HCT116 (cell line): ENCODE data around the gene TTLL11. TPM values are rescaled to one million over a fixed set of nuclear protein-coding genes. Genes with fewer than 3 reads are reported as not detected.

ENCODE experiments used
- ATAC-seq: fragments of 200-7000 bp; cut with Tn5 transposase; 2 replicates; pipeline ENCODE4 v1.9.1; 2020; ENCODE audit warnings: mild to moderate bottlenecking, moderate library complexity
- BruUV-seq: library from RNA; stranded (reverse); fragments of 400-500 nt; replicated peaks from 2 replicates; lab custom pipeline; 2021; lab: Mats Ljungman, UMichigan
- CTCF ChIA-PET: fragments of 300-600 bp; sonication (Branson Sonifier 250); formaldehyde crosslinking; loops from one replicate; lab custom pipeline; 2021; ENCODE audit warnings: antibody characterized with exemption; lab: Charles Lee
- POLR2A ChIA-PET: fragments of 300-600, 350-600 bp; sonication (Branson Sonifier 250); formaldehyde crosslinking; loops from one replicate; lab custom pipeline; 2021; ENCODE audit warnings: antibody characterized with exemption; lab: Charles Lee
- RAD21 ChIA-PET, 2 experiments: fragments of 300-600 bp; sonication (Branson Sonifier 250); formaldehyde crosslinking; loops; one replicate each; lab custom pipeline; 2023; ENCODE audit warnings: low total read pairs in 2 of 2; ENCODE audit not compliant: uncharacterized antibody in 2 of 2, unreplicated experiment in 2 of 2, low non-redundant PET in 1 of 2; lab: Charles Lee
- DNase-seq: peaks from one replicate; pipeline ENCODE4 v3.0.0-alpha.2; 2010; ENCODE audit warnings: low read depth, low spot score
- H2AFZ ChIP-seq: fragments of 200-600 bp; shearing (Covaris generic), sonication (generic); 2 replicates; pipeline ENCODE4 v1.6.1; 2017; ENCODE audit warnings: low read depth, mixed run types, mixed read lengths, antibody characterized with exemption, low read length; ENCODE audit not compliant: poor library complexity, severe bottlenecking
- H3K27ac ChIP-seq: 2 replicates; pipeline ENCODE4 v1.5.1; 2012; ENCODE audit warnings: low read depth, low read length
- H3K27me3 ChIP-seq: fragments of 200-600 bp; sonication (generic); 2 replicates; pipeline ENCODE4 v1.6.1; 2016; ENCODE audit warnings: mixed run types, low read length, mixed read lengths; ENCODE audit not compliant: insufficient read depth
- H3K36me3 ChIP-seq, 2 experiments: fragments of 200-500 bp in 1 of 2; fragments of 200-600 bp in 1 of 2; sonication (Bioruptor generic) in 1 of 2; sonication (generic) in 1 of 2; 2 replicates each; pipeline versions ENCODE4 v1.5.1 to v1.6.1; 2014 to 2016; ENCODE audit warnings: low read length in 2 of 2, inconsistent platforms in 1 of 2, mixed read lengths in 1 of 2, mixed run types in 1 of 2; ENCODE audit not compliant: insufficient read depth in 2 of 2, control insufficient read depth in 1 of 2
- H3K4me1 ChIP-seq, 2 experiments: fragments of 200-600 bp in 1 of 2; sonication (generic) in 1 of 2; 2 replicates each; pipeline versions ENCODE4 v1.5.1 to v1.6.1; 2012 to 2017; ENCODE audit warnings: low read length in 2 of 2, inconsistent platforms in 1 of 2, mild to moderate bottlenecking in 1 of 2, mixed read lengths in 1 of 2, mixed run types in 1 of 2, moderate library complexity in 1 of 2; ENCODE audit not compliant: insufficient read depth in 2 of 2, control insufficient read depth in 1 of 2
- H3K4me2 ChIP-seq: fragments of 200-600 bp; sonication (generic); 2 replicates; pipeline ENCODE4 v1.6.1; 2017; ENCODE audit warnings: mixed run types, low read length, mixed read lengths
- H3K4me3 ChIP-seq, 2 experiments: fragments of 200-600 bp in 1 of 2; sonication (generic) in 1 of 2; replicated peaks in 1 of 2; 2 replicates each; pipeline ENCODE4 v1.5.1; 2011 to 2016; ENCODE audit warnings: low read length in 2 of 2, control low read depth in 1 of 2, low read depth in 1 of 2, mild to moderate bottlenecking in 1 of 2, mixed read lengths in 1 of 2, mixed run types in 1 of 2
- H3K79me2 ChIP-seq: fragments of 200-600 bp; sonication (generic); 2 replicates; pipeline ENCODE4 v1.6.1; 2017; ENCODE audit warnings: mild to moderate bottlenecking, mixed run types, low read length, moderate library complexity, mixed read lengths; ENCODE audit not compliant: insufficient read depth
- H3K9ac ChIP-seq: fragments of 200-600 bp; sonication (generic); 2 replicates; pipeline ENCODE4 v1.6.1; 2016; ENCODE audit warnings: low read length, mixed read lengths
- H3K9me2 ChIP-seq: fragments of 200-600 bp; sonication (generic), shearing (Covaris generic); 2 replicates; pipeline ENCODE4 v1.6.1; 2017; ENCODE audit warnings: mixed run types, mild to moderate bottlenecking, moderate library complexity; ENCODE audit not compliant: insufficient read depth
- H3K9me3 ChIP-seq, 2 experiments: fragments of 200-500 bp in 1 of 2; fragments of 200-600 bp in 1 of 2; sonication (Bioruptor generic) in 1 of 2; sonication (generic) in 1 of 2; 2 replicates each; pipeline ENCODE4 v1.6.1; 2014 to 2017; ENCODE audit warnings: low read length in 2 of 2, mixed read lengths in 2 of 2, inconsistent platforms in 1 of 2, low read depth in 1 of 2, mild to moderate bottlenecking in 1 of 2, mixed run types in 1 of 2, moderate library complexity in 1 of 2; ENCODE audit not compliant: control insufficient read depth in 1 of 2, insufficient read depth in 1 of 2
- H4K20me1 ChIP-seq: fragments of 200-600 bp; sonication (generic), shearing (Covaris generic); 2 replicates; pipeline ENCODE4 v1.6.1; 2017; ENCODE audit warnings: mixed run types, mild to moderate bottlenecking, moderate library complexity; ENCODE audit not compliant: insufficient read depth
- CBX3 ChIP-seq: IDR thresholded peaks from 2 replicates; pipeline ENCODE4 v1.6.1; 2012; ENCODE audit warnings: low read depth
- CEBPB ChIP-seq: IDR thresholded peaks from 2 replicates; pipeline ENCODE4 v1.6.1; 2012; ENCODE audit warnings: low read depth
- CTCF ChIP-seq, 3 experiments: fragments of 200-600 bp in 1 of 3; sonication (generic) in 1 of 3; IDR thresholded peaks in 2 of 3; conservative IDR thresholded peaks in 1 of 3; 2 replicates each; pipeline ENCODE4 v1.5.1; 2012 to 2017; ENCODE audit warnings: low read depth in 2 of 3, low read length in 2 of 3, antibody characterized with exemption in 1 of 3, borderline replicate concordance in 1 of 3, control low read depth in 1 of 3, mild to moderate bottlenecking in 1 of 3, mixed read lengths in 1 of 3, mixed run types in 1 of 3, moderate library complexity in 1 of 3; ENCODE audit not compliant: insufficient read depth in 1 of 3
- EGR1 ChIP-seq: IDR thresholded peaks from 2 replicates; pipeline ENCODE4 v1.6.1; 2012; ENCODE audit warnings: low read depth
- EZH2 ChIP-seq: fragments of 200-600 bp; sonication (generic); IDR thresholded peaks from 2 replicates; pipeline ENCODE4 v1.6.1; 2017; ENCODE audit warnings: antibody characterized with exemption, mixed run types
- FOSL1 ChIP-seq: IDR thresholded peaks from 2 replicates; pipeline ENCODE4 v1.6.1; 2012; ENCODE audit warnings: low read depth
- JUND ChIP-seq: IDR thresholded peaks from 2 replicates; pipeline ENCODE4 v1.6.1; 2012
- POLR2A ChIP-seq: IDR thresholded peaks from 2 replicates; pipeline ENCODE4 v1.7.0; 2011; ENCODE audit warnings: borderline replicate concordance; ENCODE audit not compliant: insufficient read depth, insufficient read length; ENCODE audit errors: extremely low read depth
- RAD21 ChIP-seq: IDR thresholded peaks from 2 replicates; pipeline ENCODE4 v1.6.1; 2012; ENCODE audit warnings: low read depth, mild to moderate bottlenecking
- SP1 ChIP-seq: IDR thresholded peaks from 2 replicates; pipeline ENCODE4 v1.6.1; 2012; ENCODE audit warnings: low read depth
- YY1 ChIP-seq: IDR thresholded peaks from 2 replicates; pipeline ENCODE4 v1.6.1; 2011; ENCODE audit warnings: low read length, low read depth, moderate library complexity, mild to moderate bottlenecking; ENCODE audit not compliant: insufficient replicate concordance; ENCODE audit errors: extremely low read depth
- ZBTB33 ChIP-seq: IDR thresholded peaks from 2 replicates; pipeline ENCODE4 v1.6.1; 2011; ENCODE audit warnings: mild to moderate bottlenecking, low read length, moderate library complexity; ENCODE audit not compliant: insufficient replicate concordance; ENCODE audit errors: extremely low read depth
- ZFX ChIP-seq: fragments of 450-650 bp; IDR thresholded peaks from 2 replicates; pipeline ENCODE4 v1.6.1; 2017
- intact Hi-C: fragments of 100-400 bp; cut with micrococcal nuclease; formaldehyde crosslinking; loops from 2 replicates; pipeline ENCODE4 v1.10.0; 2022
- total RNA-seq: library from RNA; stranded (reverse); gene quantifications from one replicate; pipeline ENCODE4 v1.2.1, GENCODE V29; 2021; ENCODE audit not compliant: unreplicated experiment
- TF ChIP-seq, protein P1 (sequence below): IDR thresholded peaks from 2 replicates; pipeline ENCODE4 v1.6.1; 2012; ENCODE audit warnings: low read depth

Gene TTLL11
- total RNA-seq, 1 experiment from 2014 or later, result 2.2 TPM

- peaks cover 5% of the 10 kb centered on the region; the same call in 1 of the 2 replicates for H3K27me3 ChIP-seq
- H3K79me2 ChIP-seq, result no peaks in the 10 kb centered on the region
- POLR2A ChIA-PET, result no interaction called here
- intact Hi-C loops, result loop anchor here (5.0 kb wide), 2 partner anchors 125 to 165 kb away; no protein-coding TSS in a partner anchor
- no peaks in the 10 kb centered on the region for H4K20me1 ChIP-seq
- no peaks in the 10 kb centered on the region for H3K36me3 ChIP-seq
- TF ChIP-seq YY1, result no peak
- no peak for TF ChIP-seq CEBPB
- no peak for TF ChIP-seq JUND
- TF ChIP-seq, protein P1, sequence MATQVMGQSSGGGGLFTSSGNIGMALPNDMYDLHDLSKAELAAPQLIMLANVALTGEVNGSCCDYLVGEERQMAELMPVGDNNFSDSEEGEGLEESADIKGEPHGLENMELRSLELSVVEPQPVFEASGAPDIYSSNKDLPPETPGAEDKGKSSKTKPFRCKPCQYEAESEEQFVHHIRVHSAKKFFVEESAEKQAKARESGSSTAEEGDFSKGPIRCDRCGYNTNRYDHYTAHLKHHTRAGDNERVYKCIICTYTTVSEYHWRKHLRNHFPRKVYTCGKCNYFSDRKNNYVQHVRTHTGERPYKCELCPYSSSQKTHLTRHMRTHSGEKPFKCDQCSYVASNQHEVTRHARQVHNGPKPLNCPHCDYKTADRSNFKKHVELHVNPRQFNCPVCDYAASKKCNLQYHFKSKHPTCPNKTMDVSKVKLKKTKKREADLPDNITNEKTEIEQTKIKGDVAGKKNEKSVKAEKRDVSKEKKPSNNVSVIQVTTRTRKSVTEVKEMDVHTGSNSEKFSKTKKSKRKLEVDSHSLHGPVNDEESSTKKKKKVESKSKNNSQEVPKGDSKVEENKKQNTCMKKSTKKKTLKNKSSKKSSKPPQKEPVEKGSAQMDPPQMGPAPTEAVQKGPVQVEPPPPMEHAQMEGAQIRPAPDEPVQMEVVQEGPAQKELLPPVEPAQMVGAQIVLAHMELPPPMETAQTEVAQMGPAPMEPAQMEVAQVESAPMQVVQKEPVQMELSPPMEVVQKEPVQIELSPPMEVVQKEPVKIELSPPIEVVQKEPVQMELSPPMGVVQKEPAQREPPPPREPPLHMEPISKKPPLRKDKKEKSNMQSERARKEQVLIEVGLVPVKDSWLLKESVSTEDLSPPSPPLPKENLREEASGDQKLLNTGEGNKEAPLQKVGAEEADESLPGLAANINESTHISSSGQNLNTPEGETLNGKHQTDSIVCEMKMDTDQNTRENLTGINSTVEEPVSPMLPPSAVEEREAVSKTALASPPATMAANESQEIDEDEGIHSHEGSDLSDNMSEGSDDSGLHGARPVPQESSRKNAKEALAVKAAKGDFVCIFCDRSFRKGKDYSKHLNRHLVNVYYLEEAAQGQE, result no peak
- TF ChIP-seq RAD21, result no peak
- no peak for TF ChIP-seq SP1
- no peak for TF ChIP-seq EZH2
- TF ChIP-seq CBX3, result no peak
- TF ChIP-seq CTCF (IDR thresholded peaks at IDR 0.05 in 2 of 3, conservative IDR thresholded peaks at IDR 0.05 in 1 of 3; ENCODE audit: borderline replicate concordance in 1 of 3, insufficient read depth in 1 of 3, low read depth in 2 of 3, low read length in 2 of 3), result no peak
- no peak for TF ChIP-seq ZFX
- no peak for TF ChIP-seq FOSL1
- TF ChIP-seq POLR2A, result no peak
- TF ChIP-seq EGR1, result no peak
- TF ChIP-seq ZBTB33, result no peak
- no peak for ATAC-seq
- no peak overlapping the region for H3K4me3 ChIP-seq
- no peak overlapping the region for H3K27ac ChIP-seq
- RAD21 ChIA-PET, result no interaction called here
- H2AFZ ChIP-seq, result no peak overlapping the region
- CTCF ChIA-PET, result no interaction called here
- no peaks in the 10 kb centered on the region for H3K9me3 ChIP-seq
- H3K9me2 ChIP-seq, result no peaks in the 10 kb centered on the region
- no peaks in the 10 kb centered on the region for H3K4me1 ChIP-seq
- H3K4me2 ChIP-seq, result no peak overlapping the region
- DNase-seq, result no peak
- no peak overlapping the region for H3K9ac ChIP-seq
- BruUV-seq, result no TSS peak
Measured at GRCh38 chr9:121862371-121863332, 230.5 kb downstream of the TTLL11 start.
